ENCODE measurements around the gene PPP1R9B. TPM values are rescaled to one million over a fixed set of nuclear protein-coding genes. Genes with fewer than 3 reads are reported as not detected.

The PPP1R9B gene
- total and polyA plus RNA-seq, 8 donors = 13.5 to 34.6 (median 17.7) TPM

GRCh38 chr17:50139950-50140885 is 10.3 kb downstream of the PPP1R9B start:
- H3K9me3 ChIP-seq = no peaks in the 10 kb centered on the region
- FAIRE-seq (no peak), ATAC-seq (peak; percentile 74 to 92 (median 88)), DNase-seq (peak; percentile 59 to 89 (median 78))
- TF ChIP-seq CTCF (IDR thresholded peaks at IDR 0.05) = peak; percentile 87 to 90 (median 88)
- no peaks in the 10 kb centered on the region for H3K27me3 ChIP-seq
- intact Hi-C loops (cut with DNase I) = no loop called here
- WGBS, 2 donors = 46 to 52% methylated on average over 19 of the region's 19 CpGs
- H3K36me3 ChIP-seq = peaks cover 0 to 43% (median 25%) of the 10 kb centered on the region in 3 donors
- H3K27ac ChIP-seq = no peak overlapping the region
- H3K4me3 ChIP-seq = no peak overlapping the region
- no peaks in the 10 kb centered on the region for H3K4me1 ChIP-seq

GRCh38 chr17:50139185-50139783 is 11.2 kb downstream of the PPP1R9B start:
- H3K27me3 ChIP-seq = no peaks in the 10 kb centered on the region
- FAIRE-seq (no peak), ATAC-seq (no peak), DNase-seq (no peak)
- intact Hi-C loops (cut with DNase I) = no loop called here
- no peaks in the 10 kb centered on the region for H3K4me1 ChIP-seq
- H3K9me3 ChIP-seq = no peaks in the 10 kb centered on the region
- H3K4me3 ChIP-seq = no peak overlapping the region
- no peak overlapping the region for H3K27ac ChIP-seq
- H3K36me3 ChIP-seq = peaks cover 0 to 44% (median 28%) of the 10 kb centered on the region in 3 donors
- TF ChIP-seq CTCF (IDR thresholded peaks at IDR 0.05) = no peak
- 86 to 92% methylated on average over 15 of the region's 15 CpGs for WGBS, 2 donors

GRCh38 chr17:50137042-50137441 is 13.4 kb downstream of the PPP1R9B start:
- no peaks in the 10 kb centered on the region for H3K9me3 ChIP-seq
- no peak for FAIRE-seq
- intact Hi-C loops (cut with DNase I) = no loop called here

GRCh38 chr17:50136096-50136687 is 14.3 kb downstream of the PPP1R9B start:
- no peak overlapping the region for H3K27ac ChIP-seq
- peaks cover 0 to 25% (median 21%) of the 10 kb centered on the region in 3 donors for H3K36me3 ChIP-seq
- ATAC-seq = no peak
- TF ChIP-seq CTCF (IDR thresholded peaks at IDR 0.05) = no peak
- intact Hi-C loops (cut with DNase I) = no loop called here
- no peak for FAIRE-seq
- H3K9me3 ChIP-seq = no peaks in the 10 kb centered on the region
- WGBS, 2 donors = 96 to 97% methylated on average over 11 of the region's 11 CpGs
- H3K4me1 ChIP-seq = no peaks in the 10 kb centered on the region
- peak in 1 of 6 donors; percentile 57 for DNase-seq
- H3K4me3 ChIP-seq = no peak overlapping the region
- no peaks in the 10 kb centered on the region for H3K27me3 ChIP-seq

More at GRCh38 chr17:50137042-50137441, 13.4 kb downstream of the PPP1R9B start:
- Histone ChIP-seq H3K36me3 (peaks cover 0 to 25% (median 21%) of the 10 kb centered on the region in 3 donors), H3K4me3 (no peak overlapping the region), H3K4me1 (no peaks in the 10 kb centered on the region), H3K27ac (no peak overlapping the region), H3K27me3 (no peaks in the 10 kb centered on the region)
- TF ChIP-seq CTCF (IDR thresholded peaks at IDR 0.05) = no peak
- ATAC-seq (no peak), DNase-seq (peak in 1 of 6 donors; percentile 9)
- 92 to 93% methylated on average over 4 of the region's 4 CpGs for WGBS, 2 donors
